Osteoblast (primary cell): ENCODE results near the gene P2RX1. TPM values are rescaled to one million over a fixed set of nuclear protein-coding genes. Genes with fewer than 3 reads are reported as not detected.

ENCODE experiments used
- DNase-seq: peaks from one replicate; pipeline ENCODE4 v3.0.0; 2011; ENCODE audit warnings: low spot score, mixed read lengths; ENCODE audit not compliant: insufficient read length; ENCODE audit errors: missing footprints
- H2AFZ ChIP-seq: 2 replicates; pipeline ENCODE4 v1.6.0; 2011; ENCODE audit warnings: mild to moderate bottlenecking, low read length
- H3K27ac ChIP-seq: 2 replicates; pipeline ENCODE4 v1.5.1; 2011; ENCODE audit warnings: mild to moderate bottlenecking, low read depth, low read length, moderate library complexity
- H3K27me3 ChIP-seq: 2 replicates; pipeline ENCODE4 v1.6.0; 2012; ENCODE audit warnings: mild to moderate bottlenecking, control low read depth, inconsistent platforms, low read length, moderate library complexity; ENCODE audit not compliant: insufficient read depth
- H3K36me3 ChIP-seq: 2 replicates; pipeline ENCODE4 v1.5.1; 2011; ENCODE audit warnings: mild to moderate bottlenecking, low read length, control low read depth, moderate library complexity; ENCODE audit not compliant: insufficient read depth
- H3K4me1 ChIP-seq: 2 replicates; pipeline ENCODE4 v1.5.1; 2011; ENCODE audit warnings: mild to moderate bottlenecking, low read length, control low read depth, moderate library complexity; ENCODE audit not compliant: insufficient read depth
- H3K4me2 ChIP-seq: 2 replicates; pipeline ENCODE4 v1.6.0; 2011; ENCODE audit warnings: mild to moderate bottlenecking, low read length; ENCODE audit not compliant: insufficient read depth
- H3K4me3 ChIP-seq: fragments of 200-600 bp; sonication (generic); 3 replicates; pipeline ENCODE4 v1.5.1; 2012; ENCODE audit warnings: mild to moderate bottlenecking, low read length, inconsistent platforms; ENCODE audit not compliant: insufficient read depth
- H3K79me2 ChIP-seq: 2 replicates; pipeline ENCODE4 v1.6.0; 2012; ENCODE audit warnings: mild to moderate bottlenecking, low read length, control low read depth, inconsistent platforms; ENCODE audit not compliant: insufficient read depth
- H3K9me3 ChIP-seq: 2 replicates; pipeline ENCODE4 v1.5.1; 2011; ENCODE audit warnings: low read depth, low read length, control low read depth
- H4K20me1 ChIP-seq: 2 replicates; pipeline ENCODE4 v1.6.0; 2012; ENCODE audit warnings: mild to moderate bottlenecking, low read length, control low read depth; ENCODE audit not compliant: insufficient read depth
- CTCF ChIP-seq: IDR thresholded peaks from 2 replicates; pipeline ENCODE4 v1.5.1; 2011; ENCODE audit warnings: mild to moderate bottlenecking, low read depth, low read length, moderate library complexity; ENCODE audit errors: extremely low read depth
- total RNA-seq: library from RNA; depleted of rRNA; stranded (reverse); fragments of >200 nt; gene quantifications from 2 replicates; pipeline ENCODE4 v1.2.3, GENCODE V29; 2012

P2RX1 gene
- total RNA-seq, 1 donor, result not detected

DNA sequence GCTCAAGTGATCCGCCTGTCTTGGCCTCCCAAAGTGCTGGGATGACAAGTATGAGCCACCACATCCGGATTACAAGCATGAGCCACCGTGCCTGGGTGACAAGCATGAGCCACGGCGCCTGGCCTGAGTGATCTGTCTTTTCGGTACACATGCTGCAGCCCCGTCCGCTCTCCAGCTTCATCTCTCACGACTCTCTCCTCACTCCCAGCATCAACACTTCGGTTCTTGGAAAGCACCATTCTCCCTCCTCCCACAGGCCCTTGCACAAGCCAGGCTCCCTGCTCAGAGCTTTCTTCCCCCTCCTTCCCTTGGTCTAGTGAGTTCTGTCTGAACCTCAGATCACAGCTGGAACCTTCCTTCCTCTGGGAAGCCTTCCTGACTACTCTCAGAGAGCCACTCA lies 63.7 kb downstream of the P2RX1 start:
- TF ChIP-seq CTCF, result no peak
- no peaks in the 10 kb centered on the region for H3K4me1 ChIP-seq
- peak; percentile 60 for DNase-seq

DNA sequence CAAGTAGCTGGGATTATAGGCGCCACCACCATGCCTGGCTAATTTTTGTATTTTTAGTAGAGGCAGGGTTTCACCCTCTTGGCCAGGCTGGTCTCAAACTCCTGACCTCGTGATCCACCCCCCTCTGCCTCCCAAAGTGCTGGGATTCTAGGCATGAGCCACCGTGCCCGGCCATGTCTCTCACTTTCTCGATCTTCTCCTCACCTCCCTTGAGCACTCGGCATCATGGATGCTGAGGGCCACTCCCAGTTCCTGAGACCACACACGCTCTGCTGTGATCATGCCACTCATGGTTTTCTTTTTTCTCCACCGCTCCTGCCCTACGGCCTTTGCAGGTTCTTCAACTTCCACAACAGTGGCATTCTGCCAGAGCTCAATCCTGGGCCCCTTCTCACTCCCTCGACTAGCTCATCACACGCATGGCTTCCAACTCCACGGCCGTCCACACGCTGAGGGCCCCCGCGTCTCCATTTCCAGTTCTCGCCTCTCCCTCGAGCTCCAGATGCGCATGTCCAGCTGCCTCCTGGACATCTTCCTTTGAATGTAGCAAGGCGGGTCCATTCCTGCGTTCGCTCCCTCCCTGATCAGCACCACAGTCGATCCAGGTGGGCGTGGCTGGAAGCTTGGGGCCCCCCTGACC lies 64.7 kb downstream of the P2RX1 start:
- no peak for TF ChIP-seq CTCF
- H3K4me3 ChIP-seq, result no peak overlapping the region
- no peaks in the 10 kb centered on the region for H3K36me3 ChIP-seq
- DNase-seq, result peak; percentile 63
- H3K9me3 ChIP-seq, result no peaks in the 10 kb centered on the region
- H3K27ac ChIP-seq, result no peak overlapping the region
- H3K4me1 ChIP-seq, result no peaks in the 10 kb centered on the region
- no peaks in the 10 kb centered on the region for H4K20me1 ChIP-seq
- no peak overlapping the region for H2AFZ ChIP-seq
- H3K4me2 ChIP-seq, result no peak overlapping the region
- H3K79me2 ChIP-seq, result no peaks in the 10 kb centered on the region
- H3K27me3 ChIP-seq, result no peaks in the 10 kb centered on the region

More for the DNA sequence above, 63.7 kb downstream of the P2RX1 start:
- Histone ChIP-seq H3K79me2 (no peaks in the 10 kb centered on the region), H4K20me1 (no peaks in the 10 kb centered on the region), H3K27ac (no peak overlapping the region), H2AFZ (no peak overlapping the region), H3K36me3 (no peaks in the 10 kb centered on the region), H3K9me3 (no peaks in the 10 kb centered on the region), H3K4me2 (no peak overlapping the region), H3K4me3 (no peak overlapping the region), H3K27me3 (no peaks in the 10 kb centered on the region)

GRCh38 chr17:3848229-3848835 lies 67.9 kb downstream of the P2RX1 start:
- no peak for TF ChIP-seq CTCF
- Histone ChIP-seq H3K4me1 (peaks cover 5% of the 10 kb centered on the region), H3K79me2 (peaks cover 27% of the 10 kb centered on the region), H4K20me1 (peaks cover 18% of the 10 kb centered on the region), H2AFZ (no peak overlapping the region), H3K4me2 (no peak overlapping the region), H3K27me3 (no peaks in the 10 kb centered on the region), H3K27ac (no peak overlapping the region), H3K9me3 (no peaks in the 10 kb centered on the region), H3K4me3 (no peak overlapping the region), H3K36me3 (peaks cover 10% of the 10 kb centered on the region)
- peak; percentile 21 for DNase-seq

DNA sequence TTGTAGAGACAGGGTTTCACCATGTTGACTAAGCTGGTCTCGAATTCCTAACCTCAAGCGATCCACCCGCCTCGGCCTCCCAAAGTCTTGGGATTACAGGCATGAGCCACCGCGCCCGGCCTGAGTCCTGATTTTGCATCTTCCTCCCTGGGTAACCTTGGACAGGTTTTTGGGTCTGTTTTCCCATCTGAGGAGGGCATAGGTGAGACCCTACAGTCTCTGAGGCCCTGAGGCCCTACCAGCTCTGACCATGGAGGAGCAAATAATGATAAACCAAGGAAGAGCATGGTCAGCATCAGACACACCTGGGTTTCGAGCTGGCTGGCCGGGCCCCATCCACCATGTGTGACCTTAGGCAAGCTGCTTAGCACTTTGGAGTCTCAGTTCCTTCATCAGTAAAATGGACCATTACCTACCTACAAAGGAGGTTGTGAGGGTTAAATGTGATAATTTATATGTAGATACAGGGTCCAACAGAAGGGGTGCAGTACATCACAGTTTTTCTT lies 69.0 kb downstream of the P2RX1 start:
- Histone ChIP-seq H3K4me2 (no peak overlapping the region), H3K27me3 (no peaks in the 10 kb centered on the region), H2AFZ (no peak overlapping the region), H3K4me3 (no peak overlapping the region), H3K36me3 (peaks cover 18% of the 10 kb centered on the region), H4K20me1 (peaks cover 20% of the 10 kb centered on the region), H3K79me2 (peaks cover 38% of the 10 kb centered on the region), H3K9me3 (no peaks in the 10 kb centered on the region), H3K27ac (no peak overlapping the region), H3K4me1 (peaks cover 5% of the 10 kb centered on the region)
- no peak for TF ChIP-seq CTCF
- DNase-seq, result peak; percentile 44
